ENCODE results near the gene MOB3A. TPM values are rescaled to one million over a fixed set of nuclear protein-coding genes. Genes with fewer than 3 reads are reported as not detected.

The MOB3A gene
- total RNA-seq, 2 donors from 2014 or later, result 20.9 to 21.8 TPM

DNA sequence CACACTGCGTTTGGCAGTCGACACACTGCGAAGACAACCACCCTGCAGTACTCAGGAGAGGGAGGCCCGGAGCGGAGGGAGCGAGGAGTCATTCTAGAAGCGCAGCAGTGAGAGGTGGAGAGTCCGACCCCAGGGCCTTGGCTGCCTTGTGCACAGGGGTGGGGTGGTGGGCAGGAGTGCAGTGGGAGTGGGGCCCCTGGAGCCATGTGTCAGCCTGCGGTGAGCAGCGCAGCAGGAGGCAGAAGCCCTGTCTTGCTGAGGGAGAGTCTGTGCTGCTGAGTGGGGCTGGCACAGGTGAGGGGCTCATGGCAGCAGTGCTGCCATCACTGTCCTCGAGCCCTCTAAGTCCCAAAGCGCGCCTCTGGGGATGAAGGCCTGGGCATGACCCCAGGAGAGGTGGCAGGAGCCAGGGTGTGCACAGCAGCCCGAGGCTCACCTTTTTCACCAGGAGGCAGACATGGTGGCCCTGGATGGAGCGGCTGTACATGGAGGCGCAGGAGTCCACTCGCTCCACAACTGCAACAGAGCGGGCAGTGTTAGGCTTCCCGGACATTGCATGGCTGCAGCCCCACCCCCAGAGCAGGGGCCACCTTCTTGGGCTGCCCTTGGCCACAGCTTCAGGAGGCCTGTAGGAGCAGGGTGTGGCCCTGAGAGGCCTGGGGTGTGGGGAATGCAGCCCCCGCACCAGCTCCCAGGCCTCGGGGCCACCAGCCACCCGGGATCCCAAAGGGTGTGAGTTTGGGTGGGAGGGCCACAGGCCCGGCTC lies 12.3 kb upstream of the MOB3A start:
- H3K4me3 ChIP-seq (ENCODE audit: low read length), result no peak overlapping the region
- no peaks in the 10 kb centered on the region for H3K4me1 ChIP-seq (ENCODE audit: control insufficient read depth, insufficient read depth, low read length)
- Mint-ChIP-seq H3K4me3 (no peak overlapping the region), H3K4me1 (no peaks in the 10 kb centered on the region), H3K9me3 (peaks cover 29% of the 10 kb centered on the region), H3K27me3 (ENCODE audit: insufficient read depth) (no peaks in the 10 kb centered on the region), H3K36me3 (ENCODE audit: low read depth) (peaks cover 74% of the 10 kb centered on the region), H3K27ac (no peak overlapping the region)
- H3K9me3 ChIP-seq (ENCODE audit: control insufficient read depth, low read length), result peaks cover 21% of the 10 kb centered on the region
- 94 to 97% methylated on average over 15 to 23 of the region's 23 CpGs for WGBS, 2 experiments (ENCODE audit: insufficient coverage in 1 of 2, insufficient read length in 1 of 2)
- H3K27me3 ChIP-seq (ENCODE audit: control insufficient read depth, insufficient read depth, low read length, poor library complexity, severe bottlenecking), result no peaks in the 10 kb centered on the region
- H3K36me3 ChIP-seq (ENCODE audit: control insufficient read depth, insufficient read depth, low read length), result peaks cover 79% of the 10 kb centered on the region
- TF ChIP-seq, protein P1, sequence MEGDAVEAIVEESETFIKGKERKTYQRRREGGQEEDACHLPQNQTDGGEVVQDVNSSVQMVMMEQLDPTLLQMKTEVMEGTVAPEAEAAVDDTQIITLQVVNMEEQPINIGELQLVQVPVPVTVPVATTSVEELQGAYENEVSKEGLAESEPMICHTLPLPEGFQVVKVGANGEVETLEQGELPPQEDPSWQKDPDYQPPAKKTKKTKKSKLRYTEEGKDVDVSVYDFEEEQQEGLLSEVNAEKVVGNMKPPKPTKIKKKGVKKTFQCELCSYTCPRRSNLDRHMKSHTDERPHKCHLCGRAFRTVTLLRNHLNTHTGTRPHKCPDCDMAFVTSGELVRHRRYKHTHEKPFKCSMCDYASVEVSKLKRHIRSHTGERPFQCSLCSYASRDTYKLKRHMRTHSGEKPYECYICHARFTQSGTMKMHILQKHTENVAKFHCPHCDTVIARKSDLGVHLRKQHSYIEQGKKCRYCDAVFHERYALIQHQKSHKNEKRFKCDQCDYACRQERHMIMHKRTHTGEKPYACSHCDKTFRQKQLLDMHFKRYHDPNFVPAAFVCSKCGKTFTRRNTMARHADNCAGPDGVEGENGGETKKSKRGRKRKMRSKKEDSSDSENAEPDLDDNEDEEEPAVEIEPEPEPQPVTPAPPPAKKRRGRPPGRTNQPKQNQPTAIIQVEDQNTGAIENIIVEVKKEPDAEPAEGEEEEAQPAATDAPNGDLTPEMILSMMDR (conservative IDR thresholded peaks at IDR 0.05), result no peak
- DNase-seq, result no peak
- H3K27ac ChIP-seq (ENCODE audit: low read depth, low read length), result no peak overlapping the region
- no peak overlapping the region for H3K9ac ChIP-seq (ENCODE audit: extremely low read depth, low read length, poor library complexity, severe bottlenecking)

DNA sequence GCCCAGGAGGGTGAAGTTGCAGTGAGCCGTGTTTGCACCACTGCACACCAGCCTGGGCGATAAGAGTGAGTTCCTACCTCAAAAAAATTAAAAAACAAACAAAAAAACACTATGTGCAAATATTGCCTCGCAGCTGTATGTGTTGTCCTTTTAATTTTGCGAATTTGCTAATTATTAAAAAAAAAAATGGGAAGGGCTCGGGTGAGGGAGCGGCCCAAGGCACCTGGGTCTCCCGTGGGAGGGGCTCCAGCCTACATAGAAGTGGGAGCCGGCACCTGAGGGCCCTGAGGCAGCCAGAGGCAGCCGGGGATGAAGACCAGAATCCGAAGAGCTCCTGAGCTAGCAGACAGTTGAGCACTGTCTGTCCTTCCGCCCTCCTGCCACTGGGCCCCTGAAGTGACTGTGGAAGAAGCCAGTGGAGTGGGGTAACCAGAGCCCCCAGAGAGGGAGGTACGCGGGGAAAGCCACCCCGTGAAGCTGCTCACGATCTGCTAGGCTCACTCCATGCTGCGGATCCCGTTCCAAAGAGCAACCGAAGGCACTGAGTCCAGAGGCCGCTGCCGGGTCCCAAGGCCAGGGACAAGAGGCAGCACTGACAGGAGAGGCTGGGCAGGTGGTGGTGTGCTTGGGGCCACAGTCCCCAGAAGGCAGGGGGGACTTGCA lies 7.0 kb upstream of the MOB3A start:
- peaks cover 79% of the 10 kb centered on the region for H3K36me3 ChIP-seq (ENCODE audit: control insufficient read depth, insufficient read depth, low read length)
- no peak for DNase-seq
- peaks cover 21% of the 10 kb centered on the region for H3K9me3 ChIP-seq (ENCODE audit: control insufficient read depth, low read length)
- Mint-ChIP-seq H3K36me3 (ENCODE audit: low read depth) (peaks cover 75% of the 10 kb centered on the region), H3K4me1 (no peaks in the 10 kb centered on the region), H3K27ac (no peak overlapping the region), H3K4me3 (no peak overlapping the region), H3K9me3 (peaks cover 29% of the 10 kb centered on the region), H3K27me3 (ENCODE audit: insufficient read depth) (no peaks in the 10 kb centered on the region)
- WGBS, 2 experiments (ENCODE audit: insufficient coverage in 1 of 2, insufficient read length in 1 of 2), result 93 to 96% methylated on average over 18 to 20 of the region's 20 CpGs
- H3K27me3 ChIP-seq (ENCODE audit: control insufficient read depth, insufficient read depth, low read length, poor library complexity, severe bottlenecking), result no peaks in the 10 kb centered on the region
- H3K4me3 ChIP-seq (ENCODE audit: low read length), result no peak overlapping the region
- no peaks in the 10 kb centered on the region for H3K4me1 ChIP-seq (ENCODE audit: control insufficient read depth, insufficient read depth, low read length)
- no peak overlapping the region for H3K27ac ChIP-seq (ENCODE audit: low read depth, low read length)
- TF ChIP-seq, protein P1 (conservative IDR thresholded peaks at IDR 0.05), result no peak
- H3K9ac ChIP-seq (ENCODE audit: extremely low read depth, low read length, poor library complexity, severe bottlenecking), result no peak overlapping the region

DNA sequence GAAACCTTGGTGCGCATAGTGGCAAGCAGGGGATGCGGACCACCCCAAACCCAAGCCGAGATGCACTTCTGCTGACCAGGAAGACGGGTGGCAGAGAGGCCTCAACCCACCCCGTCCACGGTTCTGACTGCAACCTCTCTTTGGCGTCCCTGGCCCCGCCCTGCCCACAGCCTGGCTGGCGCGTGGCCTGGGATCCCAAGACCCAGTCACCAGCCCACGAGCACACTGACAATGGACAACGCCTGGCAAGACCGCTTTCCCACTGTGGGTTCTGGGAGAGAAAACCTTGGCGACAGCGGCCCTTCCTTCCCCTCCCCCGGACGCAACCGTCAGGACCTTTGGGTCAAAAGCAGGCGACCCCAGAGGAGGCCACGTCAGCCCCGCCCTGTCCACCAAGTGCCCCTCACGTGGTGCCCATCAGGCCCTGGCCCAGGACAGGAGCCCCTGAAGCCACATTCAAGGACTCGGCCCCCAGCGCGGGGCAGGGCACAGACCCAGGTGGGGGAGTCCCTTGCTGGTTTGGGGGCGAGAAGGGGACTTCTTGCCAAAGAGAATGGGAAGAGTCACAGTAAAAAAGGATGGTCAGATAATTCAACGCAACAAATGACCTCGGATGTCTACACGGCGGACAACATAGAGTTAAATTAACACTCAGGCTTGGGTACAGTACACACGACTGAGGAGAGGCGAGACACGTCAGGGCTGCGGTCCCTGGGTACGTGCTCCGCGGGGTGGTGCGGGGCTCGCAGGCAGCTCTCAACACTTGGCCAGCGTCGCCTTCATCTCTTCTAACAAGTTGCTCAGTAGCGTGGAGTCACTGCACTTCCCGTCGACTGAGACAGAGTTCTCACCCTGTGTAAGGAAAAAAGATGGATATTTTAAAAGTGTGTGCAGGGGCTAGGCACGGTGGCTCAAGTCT lies 5.5 kb upstream of the MOB3A start:
- Histone ChIP-seq H3K9ac (ENCODE audit: extremely low read depth, low read length, poor library complexity, severe bottlenecking) (no peak overlapping the region), H3K27me3 (ENCODE audit: control insufficient read depth, insufficient read depth, low read length, poor library complexity, severe bottlenecking) (no peaks in the 10 kb centered on the region), H3K4me3 (ENCODE audit: low read length) (no peak overlapping the region), H3K9me3 (ENCODE audit: control insufficient read depth, low read length) (peaks cover 19% of the 10 kb centered on the region), H3K27ac (ENCODE audit: low read depth, low read length) (no peak overlapping the region), H3K36me3 (ENCODE audit: control insufficient read depth, insufficient read depth, low read length) (peaks cover 65% of the 10 kb centered on the region), H3K4me1 (ENCODE audit: control insufficient read depth, insufficient read depth, low read length) (peaks cover 4% of the 10 kb centered on the region)
- H3K4me1 Mint-ChIP-seq, result peaks cover 2% of the 10 kb centered on the region
- TF ChIP-seq, protein P1 (conservative IDR thresholded peaks at IDR 0.05), result no peak
- H3K27ac Mint-ChIP-seq, result no peak overlapping the region
- DNase-seq, result no peak
- H3K4me3 Mint-ChIP-seq, result no peak overlapping the region
- WGBS, 2 experiments (ENCODE audit: insufficient coverage in 1 of 2, insufficient read length in 1 of 2), result 95% methylated on average over 25 to 45 of the region's 45 CpGs
- H3K36me3 Mint-ChIP-seq (ENCODE audit: low read depth), result peaks cover 60% of the 10 kb centered on the region
- peaks cover 22% of the 10 kb centered on the region for H3K9me3 Mint-ChIP-seq
- no peaks in the 10 kb centered on the region for H3K27me3 Mint-ChIP-seq (ENCODE audit: insufficient read depth)
